ENCODE results near the gene AR.

AR gene, protein sequence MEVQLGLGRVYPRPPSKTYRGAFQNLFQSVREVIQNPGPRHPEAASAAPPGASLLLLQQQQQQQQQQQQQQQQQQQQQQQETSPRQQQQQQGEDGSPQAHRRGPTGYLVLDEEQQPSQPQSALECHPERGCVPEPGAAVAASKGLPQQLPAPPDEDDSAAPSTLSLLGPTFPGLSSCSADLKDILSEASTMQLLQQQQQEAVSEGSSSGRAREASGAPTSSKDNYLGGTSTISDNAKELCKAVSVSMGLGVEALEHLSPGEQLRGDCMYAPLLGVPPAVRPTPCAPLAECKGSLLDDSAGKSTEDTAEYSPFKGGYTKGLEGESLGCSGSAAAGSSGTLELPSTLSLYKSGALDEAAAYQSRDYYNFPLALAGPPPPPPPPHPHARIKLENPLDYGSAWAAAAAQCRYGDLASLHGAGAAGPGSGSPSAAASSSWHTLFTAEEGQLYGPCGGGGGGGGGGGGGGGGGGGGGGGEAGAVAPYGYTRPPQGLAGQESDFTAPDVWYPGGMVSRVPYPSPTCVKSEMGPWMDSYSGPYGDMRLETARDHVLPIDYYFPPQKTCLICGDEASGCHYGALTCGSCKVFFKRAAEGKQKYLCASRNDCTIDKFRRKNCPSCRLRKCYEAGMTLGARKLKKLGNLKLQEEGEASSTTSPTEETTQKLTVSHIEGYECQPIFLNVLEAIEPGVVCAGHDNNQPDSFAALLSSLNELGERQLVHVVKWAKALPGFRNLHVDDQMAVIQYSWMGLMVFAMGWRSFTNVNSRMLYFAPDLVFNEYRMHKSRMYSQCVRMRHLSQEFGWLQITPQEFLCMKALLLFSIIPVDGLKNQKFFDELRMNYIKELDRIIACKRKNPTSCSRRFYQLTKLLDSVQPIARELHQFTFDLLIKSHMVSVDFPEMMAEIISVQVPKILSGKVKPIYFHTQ

DNA sequence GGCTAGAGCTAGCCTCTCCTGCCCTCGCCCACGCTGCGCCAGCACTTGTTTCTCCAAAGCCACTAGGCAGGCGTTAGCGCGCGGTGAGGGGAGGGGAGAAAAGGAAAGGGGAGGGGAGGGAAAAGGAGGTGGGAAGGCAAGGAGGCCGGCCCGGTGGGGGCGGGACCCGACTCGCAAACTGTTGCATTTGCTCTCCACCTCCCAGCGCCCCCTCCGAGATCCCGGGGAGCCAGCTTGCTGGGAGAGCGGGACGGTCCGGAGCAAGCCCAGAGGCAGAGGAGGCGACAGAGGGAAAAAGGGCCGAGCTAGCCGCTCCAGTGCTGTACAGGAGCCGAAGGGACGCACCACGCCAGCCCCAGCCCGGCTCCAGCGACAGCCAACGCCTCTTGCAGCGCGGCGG lies at the start of gene AR:
Gene AR, plus strand, starts transcription at position 204 of the 400 bp plus-strand sequence. CDS start 1,126 bp downstream, outside the sequence.
- DNase-seq (ENCODE audit: low read depth), result no peak

DNA sequence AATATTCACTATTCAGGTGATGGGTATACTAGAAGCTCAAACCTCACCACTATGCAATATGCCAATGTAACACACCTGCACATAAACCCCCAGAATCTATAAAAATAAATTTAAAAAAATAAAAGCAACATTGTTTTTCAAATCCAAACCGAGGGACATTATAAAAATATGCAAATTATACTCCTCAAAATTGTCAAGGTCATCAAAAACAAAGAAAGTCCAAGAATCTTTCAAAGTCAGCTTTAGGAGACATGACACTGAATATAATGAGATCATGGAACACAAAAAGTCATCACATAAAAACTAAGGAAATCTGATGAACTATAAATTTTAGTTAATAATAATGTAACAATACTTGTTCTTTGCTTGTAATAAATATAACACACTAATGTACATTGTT lies 43.2 kb upstream of the AR start:
- no peak for DNase-seq (ENCODE audit: low read depth)

DNA sequence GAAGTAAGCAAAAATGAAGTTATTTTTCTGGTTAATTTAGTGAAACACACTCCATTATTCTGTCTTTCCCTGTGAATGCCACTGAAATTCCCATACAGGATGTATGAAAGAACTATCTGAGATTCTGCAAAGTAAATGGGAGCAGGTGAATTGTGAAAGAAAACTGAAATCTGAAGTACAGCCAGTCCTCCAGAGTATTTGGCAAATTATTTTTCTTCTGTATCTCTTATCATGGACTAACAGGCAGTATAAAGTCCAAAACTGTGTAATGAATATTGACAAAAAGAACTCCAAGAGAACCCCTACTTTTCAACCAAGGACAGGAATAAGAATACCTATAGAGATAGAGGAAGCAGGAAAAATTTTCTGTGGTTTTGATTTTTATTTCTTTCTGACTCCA lies 40.8 kb upstream of the AR start:
- DNase-seq (ENCODE audit: low read depth), result no peak

DNA sequence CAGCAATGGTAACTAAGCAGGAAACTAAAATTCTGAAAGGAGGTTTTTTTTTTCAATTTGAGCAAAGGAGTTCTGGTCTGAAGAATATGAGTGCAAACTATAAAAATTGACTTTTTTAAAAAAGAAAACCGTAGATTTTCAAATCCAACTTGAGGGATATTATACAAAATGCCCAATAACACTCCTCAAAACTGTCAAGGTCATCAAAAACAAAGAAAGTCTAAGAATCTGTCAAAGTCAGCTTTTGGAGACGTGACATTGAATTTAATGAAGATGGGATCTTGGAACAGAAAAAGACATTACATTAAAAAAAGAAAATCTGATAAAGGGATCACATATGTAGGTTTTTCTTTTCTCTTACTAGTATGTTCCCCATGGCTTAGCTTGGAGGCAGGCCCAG lies 40.4 kb upstream of the AR start:
- DNase-seq (ENCODE audit: low read depth), result no peak

DNA sequence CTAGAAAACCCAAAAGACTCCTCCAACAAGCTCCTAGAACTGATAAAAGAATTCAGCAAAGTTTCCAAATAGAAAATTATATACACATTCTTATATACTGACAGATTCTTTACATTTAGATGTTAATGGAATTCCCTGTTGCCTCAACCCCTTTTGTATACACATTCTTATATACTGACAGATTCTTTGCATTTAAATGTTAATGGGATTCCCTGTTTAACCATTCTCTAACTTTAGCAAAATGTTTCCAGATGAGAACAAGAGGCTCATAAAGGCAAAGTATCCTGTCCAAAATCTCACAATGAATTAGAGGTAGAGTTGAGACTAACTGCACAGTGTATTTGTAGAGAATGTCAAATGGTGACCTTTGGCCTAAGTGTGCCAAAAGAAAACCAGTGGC lies 23.1 kb upstream of the AR start:
- DNase-seq (ENCODE audit: low read depth), result no peak

DNA sequence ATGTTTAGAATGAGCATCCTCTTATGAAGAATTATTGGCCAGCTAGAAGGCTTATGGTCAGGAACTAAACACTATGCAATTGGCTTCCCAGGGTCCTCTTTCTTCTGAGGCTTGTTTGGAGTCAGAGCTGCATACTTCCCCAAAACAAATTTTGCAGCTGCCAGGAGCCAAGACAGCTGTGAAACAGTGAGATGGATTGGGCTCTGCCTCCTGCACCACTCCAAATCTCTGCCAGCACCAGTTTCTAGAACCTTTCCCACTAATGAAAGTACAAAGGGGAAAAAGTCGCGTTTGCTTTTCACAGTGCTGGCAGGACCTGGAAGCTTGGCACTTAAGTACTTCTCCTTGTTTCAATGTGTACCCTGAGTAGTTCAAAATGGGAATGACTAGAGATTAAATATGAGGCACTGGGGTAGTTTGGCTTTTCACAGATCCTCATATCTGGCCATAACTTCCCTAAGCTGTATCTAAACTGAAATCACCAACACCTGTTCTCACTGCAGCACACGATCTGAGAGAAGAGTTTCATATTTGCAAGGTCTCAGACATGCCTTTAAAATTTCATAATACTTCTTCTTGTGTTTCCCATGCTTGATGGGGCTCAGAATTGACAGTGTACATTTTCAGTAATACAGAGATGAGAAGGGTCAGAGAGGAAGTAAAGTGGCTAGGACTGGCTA lies 20.7 kb upstream of the AR start:
- no peak for DNase-seq (ENCODE audit: low read depth)

DNA sequence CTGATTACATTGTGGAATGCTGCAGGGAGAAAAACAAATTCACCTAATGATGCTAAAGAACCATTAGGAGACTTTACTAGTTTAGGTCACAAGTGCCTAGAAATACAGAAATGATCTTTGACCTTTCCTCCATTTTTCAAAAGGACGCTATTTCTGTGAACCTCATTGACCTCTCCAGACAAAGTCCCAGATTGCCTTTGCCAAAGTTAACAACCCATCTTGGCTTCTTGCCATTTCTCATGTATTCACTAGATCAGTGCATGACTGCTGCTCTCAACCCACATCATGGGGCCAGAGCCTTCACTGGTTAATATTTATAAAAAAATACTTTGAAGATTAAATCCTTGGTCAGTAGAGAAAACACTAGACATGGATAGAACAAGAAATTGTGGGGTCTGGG lies 19.9 kb upstream of the AR start:
- DNase-seq (ENCODE audit: low read depth), result no peak

DNA sequence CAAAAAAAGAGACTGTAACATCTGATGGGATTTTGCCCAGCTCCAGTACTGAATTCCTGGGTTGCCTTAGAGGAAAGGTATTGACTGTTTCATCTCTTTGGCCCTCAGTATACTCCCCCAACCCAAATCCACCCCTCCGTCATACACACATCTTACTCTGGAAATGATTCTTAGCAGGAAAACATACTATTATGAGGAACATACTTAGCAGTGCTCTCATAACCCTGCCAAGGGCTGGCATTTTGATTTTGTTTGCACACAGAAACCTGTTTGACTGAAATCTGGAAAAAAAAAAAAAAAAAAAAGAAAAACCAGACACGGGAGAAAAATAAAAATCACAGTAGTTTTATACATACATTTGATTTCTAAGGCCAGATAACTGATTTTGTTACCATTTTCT lies 19.4 kb upstream of the AR start:
- DNase-seq (ENCODE audit: low read depth), result no peak

DNA sequence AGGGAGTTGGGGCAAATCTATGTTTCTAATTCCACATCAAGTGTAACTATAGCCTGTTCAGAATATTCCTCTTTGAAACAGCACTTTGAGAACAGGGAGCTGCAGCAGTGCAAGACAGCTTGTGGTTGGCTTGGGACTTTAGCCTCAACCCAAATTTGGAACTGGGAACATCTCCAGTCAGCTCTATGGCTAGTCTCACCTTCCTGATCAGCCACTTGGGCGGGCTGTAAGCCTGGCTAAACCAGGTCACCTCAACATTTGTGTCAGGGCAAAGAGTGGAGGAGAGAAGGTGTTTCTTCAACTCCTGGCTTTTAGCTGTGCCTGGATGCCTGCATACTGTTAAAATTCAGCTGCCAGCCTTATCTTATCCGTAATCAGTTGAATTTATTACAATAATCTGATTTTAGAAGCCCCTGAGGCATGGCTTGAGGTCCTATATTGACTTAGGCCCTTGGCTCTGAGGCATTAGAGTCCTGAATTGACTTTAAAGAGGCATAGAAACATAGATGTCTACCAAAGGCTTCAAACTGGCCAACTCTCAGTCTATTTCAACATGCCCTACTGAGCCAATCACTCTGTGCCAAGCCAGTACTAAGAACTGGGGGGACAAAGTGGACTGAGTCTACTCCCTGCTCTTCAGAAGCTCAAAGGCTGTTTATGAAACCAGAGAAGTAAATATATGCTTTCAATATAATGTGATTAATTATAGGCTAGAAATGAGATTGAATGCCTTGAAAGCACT lies 18.7 kb upstream of the AR start:
- DNase-seq (ENCODE audit: low read depth), result no peak

DNA sequence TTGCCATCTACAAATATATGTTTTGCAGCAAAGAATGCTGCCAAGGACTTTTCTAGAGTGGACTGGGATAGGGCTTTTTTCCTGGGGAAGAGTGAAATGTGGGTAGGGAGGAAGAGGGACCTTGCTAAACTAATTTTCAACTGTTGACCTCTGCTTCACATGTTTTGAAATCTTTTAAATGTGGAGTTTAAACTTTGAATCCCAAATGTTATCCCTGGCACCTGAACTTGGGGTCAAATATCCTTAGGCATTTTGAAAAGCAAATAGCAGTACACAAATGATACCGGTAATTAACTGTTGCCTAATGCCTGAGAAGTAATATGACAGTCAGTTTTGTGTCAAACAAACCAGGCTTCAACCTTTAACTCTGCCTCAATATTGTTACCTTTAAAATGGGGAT lies 7.3 kb upstream of the AR start:
- no peak for DNase-seq (ENCODE audit: low read depth)

DNA sequence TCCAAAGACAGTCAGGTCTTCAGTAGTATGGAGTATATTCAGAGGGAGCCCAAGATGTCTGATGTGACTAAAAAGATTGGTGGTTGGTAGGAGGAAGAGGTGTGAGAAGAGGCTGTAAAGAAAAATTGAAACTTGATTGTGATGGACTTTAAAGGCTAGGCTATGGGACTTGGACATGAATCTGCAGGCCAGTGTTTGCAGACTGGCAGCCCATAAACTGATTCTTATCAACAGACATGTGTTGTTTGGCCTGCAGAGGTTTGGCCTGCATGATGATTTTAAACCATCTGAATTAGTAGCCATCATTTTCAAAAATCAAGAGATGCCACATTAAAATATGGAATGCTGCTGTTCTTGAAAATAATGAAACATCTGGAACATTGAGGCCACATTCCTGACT lies 5.4 kb upstream of the AR start:
- DNase-seq (ENCODE audit: low read depth), result no peak

DNA sequence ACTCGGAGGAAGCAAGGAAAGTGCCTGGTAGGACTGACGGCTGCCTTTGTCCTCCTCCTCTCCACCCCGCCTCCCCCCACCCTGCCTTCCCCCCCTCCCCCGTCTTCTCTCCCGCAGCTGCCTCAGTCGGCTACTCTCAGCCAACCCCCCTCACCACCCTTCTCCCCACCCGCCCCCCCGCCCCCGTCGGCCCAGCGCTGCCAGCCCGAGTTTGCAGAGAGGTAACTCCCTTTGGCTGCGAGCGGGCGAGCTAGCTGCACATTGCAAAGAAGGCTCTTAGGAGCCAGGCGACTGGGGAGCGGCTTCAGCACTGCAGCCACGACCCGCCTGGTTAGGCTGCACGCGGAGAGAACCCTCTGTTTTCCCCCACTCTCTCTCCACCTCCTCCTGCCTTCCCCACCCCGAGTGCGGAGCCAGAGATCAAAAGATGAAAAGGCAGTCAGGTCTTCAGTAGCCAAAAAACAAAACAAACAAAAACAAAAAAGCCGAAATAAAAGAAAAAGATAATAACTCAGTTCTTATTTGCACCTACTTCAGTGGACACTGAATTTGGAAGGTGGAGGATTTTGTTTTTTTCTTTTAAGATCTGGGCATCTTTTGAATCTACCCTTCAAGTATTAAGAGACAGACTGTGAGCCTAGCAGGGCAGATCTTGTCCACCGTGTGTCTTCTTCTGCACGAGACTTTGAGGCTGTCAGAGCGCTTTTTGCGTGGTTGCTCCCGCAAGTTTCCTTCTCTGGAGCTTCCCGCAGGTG lies 637 bp downstream of the AR start:
- DNase-seq (ENCODE audit: low read depth), result no peak

DNA sequence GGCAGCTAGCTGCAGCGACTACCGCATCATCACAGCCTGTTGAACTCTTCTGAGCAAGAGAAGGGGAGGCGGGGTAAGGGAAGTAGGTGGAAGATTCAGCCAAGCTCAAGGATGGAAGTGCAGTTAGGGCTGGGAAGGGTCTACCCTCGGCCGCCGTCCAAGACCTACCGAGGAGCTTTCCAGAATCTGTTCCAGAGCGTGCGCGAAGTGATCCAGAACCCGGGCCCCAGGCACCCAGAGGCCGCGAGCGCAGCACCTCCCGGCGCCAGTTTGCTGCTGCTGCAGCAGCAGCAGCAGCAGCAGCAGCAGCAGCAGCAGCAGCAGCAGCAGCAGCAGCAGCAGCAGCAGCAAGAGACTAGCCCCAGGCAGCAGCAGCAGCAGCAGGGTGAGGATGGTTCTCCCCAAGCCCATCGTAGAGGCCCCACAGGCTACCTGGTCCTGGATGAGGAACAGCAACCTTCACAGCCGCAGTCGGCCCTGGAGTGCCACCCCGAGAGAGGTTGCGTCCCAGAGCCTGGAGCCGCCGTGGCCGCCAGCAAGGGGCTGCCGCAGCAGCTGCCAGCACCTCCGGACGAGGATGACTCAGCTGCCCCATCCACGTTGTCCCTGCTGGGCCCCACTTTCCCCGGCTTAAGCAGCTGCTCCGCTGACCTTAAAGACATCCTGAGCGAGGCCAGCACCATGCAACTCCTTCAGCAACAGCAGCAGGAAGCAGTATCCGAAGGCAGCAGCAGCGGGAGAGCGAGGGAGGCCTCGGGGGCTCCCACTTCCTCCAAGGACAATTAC lies 1.4 kb downstream of the AR start:
- DNase-seq (ENCODE audit: low read depth), result no peak

DNA sequence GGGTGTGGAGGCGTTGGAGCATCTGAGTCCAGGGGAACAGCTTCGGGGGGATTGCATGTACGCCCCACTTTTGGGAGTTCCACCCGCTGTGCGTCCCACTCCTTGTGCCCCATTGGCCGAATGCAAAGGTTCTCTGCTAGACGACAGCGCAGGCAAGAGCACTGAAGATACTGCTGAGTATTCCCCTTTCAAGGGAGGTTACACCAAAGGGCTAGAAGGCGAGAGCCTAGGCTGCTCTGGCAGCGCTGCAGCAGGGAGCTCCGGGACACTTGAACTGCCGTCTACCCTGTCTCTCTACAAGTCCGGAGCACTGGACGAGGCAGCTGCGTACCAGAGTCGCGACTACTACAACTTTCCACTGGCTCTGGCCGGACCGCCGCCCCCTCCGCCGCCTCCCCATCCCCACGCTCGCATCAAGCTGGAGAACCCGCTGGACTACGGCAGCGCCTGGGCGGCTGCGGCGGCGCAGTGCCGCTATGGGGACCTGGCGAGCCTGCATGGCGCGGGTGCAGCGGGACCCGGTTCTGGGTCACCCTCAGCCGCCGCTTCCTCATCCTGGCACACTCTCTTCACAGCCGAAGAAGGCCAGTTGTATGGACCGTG lies 2.2 kb downstream of the AR start:
- DNase-seq (ENCODE audit: low read depth), result no peak

DNA sequence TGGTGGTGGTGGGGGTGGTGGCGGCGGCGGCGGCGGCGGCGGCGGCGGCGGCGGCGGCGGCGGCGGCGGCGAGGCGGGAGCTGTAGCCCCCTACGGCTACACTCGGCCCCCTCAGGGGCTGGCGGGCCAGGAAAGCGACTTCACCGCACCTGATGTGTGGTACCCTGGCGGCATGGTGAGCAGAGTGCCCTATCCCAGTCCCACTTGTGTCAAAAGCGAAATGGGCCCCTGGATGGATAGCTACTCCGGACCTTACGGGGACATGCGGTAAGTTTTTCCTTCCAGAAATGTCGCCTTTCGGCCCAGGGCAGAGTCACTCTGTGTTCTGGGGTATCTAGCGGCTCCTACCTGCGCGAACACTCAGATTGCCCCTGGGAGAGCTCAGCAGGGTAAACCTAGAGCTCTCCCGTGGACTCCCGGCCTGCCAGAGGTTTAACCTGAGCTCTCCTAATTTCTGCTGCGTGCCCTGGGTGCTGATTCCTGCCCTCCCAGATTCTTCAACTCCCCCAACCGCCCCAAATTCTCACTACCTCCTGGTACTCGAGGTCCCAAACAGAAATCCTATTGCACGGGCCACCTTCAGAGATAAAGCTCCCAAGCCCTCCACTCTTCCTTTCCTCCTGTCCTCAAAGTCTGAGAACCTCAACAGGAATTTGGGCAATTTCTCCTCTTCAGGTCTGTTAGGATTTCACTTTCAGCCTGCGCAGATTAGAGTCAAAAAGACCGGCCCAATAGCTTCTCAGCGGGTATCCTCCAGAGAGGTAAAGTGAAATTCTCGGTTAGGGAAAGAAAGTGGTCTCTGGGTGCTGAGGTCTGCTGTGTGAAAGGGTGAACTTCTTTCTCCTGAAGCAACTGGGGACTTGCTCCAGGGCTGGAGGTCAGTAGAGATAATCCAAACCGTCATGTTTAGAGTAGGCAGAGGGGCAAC lies 2.9 kb downstream of the AR start:
- no peak for DNase-seq (ENCODE audit: low read depth)

DNA sequence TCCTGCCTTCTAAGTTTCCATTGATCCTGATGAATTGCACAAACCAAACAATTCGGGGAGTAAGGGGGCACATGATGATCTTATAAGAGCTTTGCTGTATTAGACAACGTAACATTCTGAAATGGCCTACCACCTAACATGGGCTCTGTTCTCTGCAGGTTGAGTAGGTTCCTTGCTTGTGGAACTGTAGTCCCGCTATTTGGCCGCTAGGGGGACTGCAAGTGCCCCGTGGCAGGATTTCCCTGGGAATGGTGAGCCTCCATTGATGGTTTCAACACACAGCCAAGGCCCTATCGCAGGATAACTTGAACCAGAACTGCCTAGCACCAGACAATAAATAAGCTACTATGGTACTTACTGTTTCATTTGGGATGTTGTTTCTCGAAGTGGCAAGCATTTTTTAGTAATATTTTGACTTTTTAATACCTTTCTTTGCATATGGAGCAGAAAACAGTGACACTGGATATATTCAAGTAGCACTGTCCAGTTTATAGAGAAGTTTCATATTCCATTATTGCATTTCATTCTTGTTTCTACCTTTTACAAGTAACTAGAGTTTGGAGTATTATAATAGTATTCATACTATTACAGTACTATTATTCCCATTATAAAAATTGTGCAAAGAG lies 11.9 kb downstream of the AR start:
- DNase-seq (ENCODE audit: low read depth), result no peak

DNA sequence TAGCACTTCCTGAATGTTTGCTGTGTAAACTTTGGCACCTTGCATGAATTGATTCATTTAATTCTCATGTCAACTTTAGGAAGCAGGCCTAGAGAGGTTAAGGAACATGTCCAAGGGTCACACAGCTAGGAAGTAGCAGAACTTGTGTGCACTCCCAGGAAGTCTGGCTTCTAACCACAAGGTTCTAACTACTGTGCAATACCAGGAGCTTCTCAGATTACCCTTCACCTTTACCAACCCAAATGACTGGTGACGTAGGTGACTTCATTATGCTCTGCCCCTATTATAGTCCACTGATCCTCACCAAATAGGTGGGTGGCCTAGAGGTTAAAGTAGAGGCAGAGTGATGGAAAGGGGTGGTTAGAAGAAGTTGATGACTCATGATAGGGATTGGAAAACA lies 14.4 kb downstream of the AR start:
- no peak for DNase-seq (ENCODE audit: low read depth)

Data from stromal cell of bone marrow (primary cell).